ENCODE data around the gene CT47A1.
"Not testable (repeated sequence)": the region's sequence is repeated elsewhere in the genome, so short reads cannot be mapped to it uniquely, and the experiment has no call there.

CT47A1 gene

DNA sequence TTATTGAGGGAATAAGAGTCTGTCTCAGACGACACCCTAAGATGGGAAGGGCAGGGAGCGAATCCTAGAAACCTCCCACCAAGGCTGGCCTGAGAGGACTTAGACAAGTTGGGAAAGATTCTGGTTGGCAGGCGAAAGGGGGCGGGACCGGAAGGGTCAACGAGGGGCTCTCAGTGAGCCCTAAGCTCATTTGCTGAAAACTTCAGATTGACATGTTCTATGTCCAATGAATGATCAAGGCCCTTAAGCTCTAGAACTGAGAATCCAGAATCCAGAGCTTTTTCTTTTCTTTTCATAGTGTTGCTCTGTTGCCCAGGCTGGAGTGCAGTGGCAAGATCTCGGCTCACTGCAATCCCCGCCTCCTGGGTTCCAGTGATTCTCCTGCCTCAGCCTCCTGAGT, at the start of gene CT47A1:
CT47A1 (minus strand) TSS at position 101 of the 400 bp plus-strand sequence. CDS start 231 bp downstream, outside the sequence.
- not testable (repeated sequence) for DNase-seq

- DNase-seq: no peak
These were observed 47.0 kb upstream of the CT47A1 start for GRCh38 chrX:121032531-121032930.

DNA sequence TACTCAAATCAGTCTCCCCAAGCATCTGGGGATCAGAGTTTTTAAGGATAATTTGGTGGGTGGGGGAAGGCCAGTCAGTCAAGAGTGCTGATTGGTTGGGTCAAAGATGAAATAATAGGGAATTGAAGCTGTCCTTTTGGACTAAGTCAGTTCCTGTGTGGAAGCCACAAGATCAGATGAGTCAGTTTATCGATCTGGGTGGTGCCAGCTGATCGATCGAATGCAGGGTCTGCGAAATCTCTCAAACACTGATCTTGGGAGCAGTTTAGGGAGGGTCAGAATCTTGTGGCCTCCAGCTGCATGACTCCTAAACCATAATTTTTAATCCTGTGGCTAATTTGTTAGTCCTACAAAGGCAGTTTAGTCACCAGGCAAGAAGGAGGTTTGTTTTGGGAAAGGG, 44.5 kb upstream of the CT47A1 start:
- no peak for DNase-seq

GRCh38 chrX:121028419-121028818, 42.9 kb upstream of the CT47A1 start:
- no peak for DNase-seq

GRCh38 chrX:121014826-121015225, 29.3 kb upstream of the CT47A1 start:
- no peak for DNase-seq

DNA sequence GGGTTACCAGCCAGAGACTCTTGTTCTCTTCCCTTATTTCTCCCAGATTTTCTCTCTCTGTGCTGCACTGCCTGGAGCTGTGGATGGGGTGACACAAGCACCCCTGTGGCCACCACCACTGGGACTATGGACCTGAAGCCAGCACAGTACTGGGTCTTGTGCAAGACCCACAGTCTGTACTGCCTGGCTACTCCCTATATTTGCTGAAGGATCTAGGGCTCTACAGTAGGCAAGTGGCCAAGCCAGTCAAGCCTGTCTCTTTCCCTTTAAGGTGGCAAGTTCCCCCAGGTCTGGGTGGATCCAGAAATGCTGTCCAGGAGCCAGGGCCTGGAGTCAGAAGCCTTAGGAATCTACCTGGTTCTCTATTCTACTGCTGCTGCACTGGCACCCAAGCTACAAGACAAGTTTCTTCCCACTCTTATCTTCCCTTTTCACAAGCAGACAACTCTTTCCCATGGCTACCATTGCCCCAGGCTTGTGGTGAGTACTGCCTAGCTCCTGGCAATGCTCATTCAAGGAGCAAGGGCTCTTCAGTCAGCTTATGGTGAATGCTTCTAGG, 28.4 kb upstream of the CT47A1 start:
- DNase-seq: no peak

DNA sequence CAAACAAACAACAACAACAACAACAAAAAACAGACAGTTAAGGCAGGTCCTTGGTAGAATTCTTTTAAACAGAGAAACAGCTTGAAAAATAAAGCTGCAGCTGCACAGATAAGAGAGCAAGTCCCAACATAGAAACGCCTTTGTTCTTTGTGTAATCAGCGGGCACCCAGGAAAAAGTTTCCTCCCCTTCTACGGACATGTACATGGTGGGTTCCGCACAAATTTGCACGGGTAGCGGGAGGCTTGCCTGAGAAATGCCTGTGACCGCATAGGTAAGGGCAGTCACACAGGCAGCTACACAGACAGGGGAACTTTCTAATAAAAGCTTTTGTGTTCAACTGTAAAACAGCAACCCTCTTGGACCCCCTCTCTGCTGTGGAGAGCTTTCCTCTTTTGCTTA, 25.7 kb upstream of the CT47A1 start:
- no peak for DNase-seq

GRCh38 chrX:121010218-121010617, 24.7 kb upstream of the CT47A1 start:
- DNase-seq: no peak

GRCh38 chrX:121009764-121010163, 24.2 kb upstream of the CT47A1 start:
- DNase-seq: no peak

DNA sequence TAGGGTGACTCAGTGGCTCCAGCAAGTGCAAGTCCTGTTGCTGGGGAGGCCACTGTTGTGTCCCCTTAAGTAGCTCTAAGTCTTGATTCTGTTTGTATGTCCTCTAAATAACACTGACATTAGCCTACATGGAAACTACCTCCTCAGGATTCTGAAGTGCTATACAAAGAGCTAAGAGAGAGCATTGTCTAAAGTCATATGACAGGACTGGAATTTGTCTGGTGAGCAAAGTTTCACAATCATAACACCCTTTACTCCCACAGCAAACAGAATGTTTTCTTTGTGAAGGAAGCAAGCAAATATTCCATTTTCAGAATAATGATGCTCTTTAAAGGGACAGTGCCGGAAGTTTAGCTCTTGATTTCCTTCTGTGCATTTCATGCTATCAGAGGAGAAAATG, 23.4 kb upstream of the CT47A1 start:
- no peak for DNase-seq

DNA sequence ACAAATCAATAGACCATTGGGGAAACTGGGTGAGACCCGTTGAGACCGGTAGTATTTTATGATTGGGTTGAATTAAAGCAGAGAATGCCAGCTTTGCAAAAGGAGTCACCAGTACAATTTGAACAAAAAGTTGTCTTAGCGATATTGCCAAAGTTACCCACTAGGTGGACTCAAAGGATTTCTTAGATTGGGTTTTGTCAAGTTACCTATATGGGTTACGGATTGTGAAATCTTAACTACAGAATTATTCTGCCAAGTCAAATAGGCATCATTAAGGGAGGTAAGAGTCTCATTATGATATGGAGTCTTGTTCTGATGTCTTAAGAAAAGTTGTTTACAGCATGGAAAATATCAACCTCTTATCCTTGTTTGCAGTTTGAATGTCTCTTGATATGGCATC, 15.0 kb upstream of the CT47A1 start:
- no peak for DNase-seq

DNA sequence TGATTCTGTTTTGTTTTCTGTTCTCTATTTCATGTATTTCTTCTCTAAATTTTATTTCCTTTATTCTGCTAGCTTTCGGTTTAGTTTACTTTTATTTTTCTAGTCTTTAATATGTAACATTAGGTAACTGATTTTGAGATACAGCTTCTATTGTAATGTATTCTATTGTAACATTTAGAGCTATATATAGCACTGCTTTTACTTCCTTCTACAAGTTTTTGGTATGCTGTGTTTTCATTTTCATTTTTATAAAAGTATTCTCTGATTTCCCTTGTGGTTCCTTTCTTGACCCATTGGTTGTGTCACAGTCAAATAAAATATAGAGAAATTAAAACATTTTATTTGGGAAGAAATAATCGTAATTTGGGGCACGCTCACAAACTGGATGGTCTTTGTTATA, 13.9 kb upstream of the CT47A1 start:
- DNase-seq: no peak

- DNase-seq: not testable (repeated sequence)
These were observed 29.1 kb downstream of the CT47A1 start, which contains the start of gene CT47A7 for GRCh38 chrX:120956500-120956899. Gene CT47A7, minus strand, starts transcription at chrX:120956600. Its CDS starts 255 bp downstream, at chrX:120956345.

Measured in stimulated activated naive CD4-positive, alpha-beta T cell treated with Interleukin-2 at 50 U/mL for 16 hours (primary cell).